Medulla oblongata (tissue), 1 donor: ENCODE measurements around the gene CALCOCO2.
A peak's percentile ranks its signal among the peaks of the same experiment; 100 is the strongest.

ENCODE experiments used
- DNase-seq: peaks from one replicate; pipeline ENCODE4 v3.0.0-alpha.2; 2015; ENCODE audit errors: extremely low spot score

The CALCOCO2 gene

GRCh38 chr17:48873209-48873608, 42.4 kb downstream of the CALCOCO2 start:
- no peak for DNase-seq

GRCh38 chr17:48873696-48874443, 43.0 kb downstream of the CALCOCO2 start:
- DNase-seq, result no peak

GRCh38 chr17:48878920-48879898, 48.4 kb downstream of the CALCOCO2 start:
- peak; percentile 80 for DNase-seq

GRCh38 chr17:48882272-48882671, 51.4 kb downstream of the CALCOCO2 start:
- DNase-seq, result no peak

GRCh38 chr17:48883171-48883570, 52.3 kb downstream of the CALCOCO2 start:
- no peak for DNase-seq

- DNase-seq, result no peak
These were observed 59.3 kb downstream of the CALCOCO2 start for GRCh38 chr17:48890086-48890485.

DNA sequence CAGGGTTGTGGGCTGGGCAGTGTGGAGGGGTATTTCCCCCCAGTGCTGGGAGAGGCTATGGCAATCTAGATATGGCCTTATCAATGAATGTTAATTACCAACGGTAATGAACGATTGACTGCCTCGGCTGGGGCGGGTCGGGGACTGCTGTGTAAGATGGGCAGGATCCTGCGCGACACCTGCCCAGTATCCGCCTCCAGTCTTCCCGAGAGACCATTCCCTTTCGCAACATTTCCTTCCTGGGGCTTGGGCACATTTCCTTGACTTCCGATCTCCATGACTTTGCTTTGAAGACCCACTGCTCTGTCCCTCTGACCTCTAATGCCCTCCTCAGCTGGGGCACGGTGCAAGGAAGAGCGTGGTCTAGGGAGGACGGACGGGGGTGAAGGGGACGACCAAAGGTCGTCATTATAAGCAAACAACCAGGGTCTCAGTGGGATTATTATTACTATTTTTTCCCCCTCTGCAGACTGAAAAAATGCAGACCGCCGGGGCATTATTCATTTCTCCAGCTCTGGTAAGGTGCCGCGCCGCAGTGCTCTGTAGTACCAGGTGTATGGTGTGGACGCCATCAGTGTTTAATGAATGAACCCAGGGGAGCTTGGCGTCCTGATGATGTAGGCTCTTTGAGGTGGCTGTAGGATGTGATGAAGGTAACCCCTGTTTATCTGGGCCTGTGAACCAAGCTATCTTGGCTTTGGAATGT, 62.3 kb downstream of the CALCOCO2 start:
- DNase-seq, result no peak

GRCh38 chr17:48893646-48894508, 63.0 kb downstream of the CALCOCO2 start:
- DNase-seq, result no peak

DNA sequence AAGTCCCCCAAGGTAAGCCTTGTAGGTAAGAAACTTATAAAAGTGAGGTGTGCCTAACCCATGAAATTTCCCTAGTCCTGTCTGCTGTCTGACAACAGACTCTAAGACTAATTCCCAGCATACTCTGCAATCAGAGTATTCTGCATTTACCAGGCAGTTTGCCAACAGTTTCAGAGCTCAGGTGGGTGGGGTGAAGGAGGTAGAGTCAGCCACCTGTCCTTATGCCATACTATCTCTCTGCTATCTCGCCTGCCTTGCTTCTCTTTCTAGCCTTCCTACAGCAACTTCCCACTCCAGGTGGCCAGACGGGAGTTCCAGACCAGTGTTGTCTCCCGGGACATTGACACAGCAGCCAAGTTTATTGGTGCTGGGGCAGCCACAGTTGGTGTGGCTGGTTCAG, 64.1 kb downstream of the CALCOCO2 start:
- no peak for DNase-seq

- DNase-seq, result no peak
These were observed 70.4 kb downstream of the CALCOCO2 start for GRCh38 chr17:48901241-48901640.

DNA sequence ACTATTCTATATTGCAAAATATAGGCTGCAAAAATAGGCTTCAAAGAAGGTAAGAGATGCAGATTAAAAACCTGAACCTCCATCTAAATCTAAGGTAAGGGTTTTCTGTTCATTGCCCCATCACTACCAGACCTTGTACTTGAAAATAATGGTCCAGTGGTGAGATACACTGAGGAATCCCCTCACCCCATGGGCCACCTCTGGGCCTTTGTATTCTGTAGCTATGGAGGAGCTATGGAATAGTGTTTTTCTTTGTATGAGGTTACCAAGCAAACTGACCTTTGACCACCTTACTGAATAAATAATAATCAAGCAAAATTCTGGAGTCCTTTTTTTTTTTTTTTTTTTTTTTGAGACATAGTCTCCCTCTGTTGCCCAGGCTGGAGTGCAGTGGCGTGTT, 72.6 kb downstream of the CALCOCO2 start:
- DNase-seq, result no peak

DNA sequence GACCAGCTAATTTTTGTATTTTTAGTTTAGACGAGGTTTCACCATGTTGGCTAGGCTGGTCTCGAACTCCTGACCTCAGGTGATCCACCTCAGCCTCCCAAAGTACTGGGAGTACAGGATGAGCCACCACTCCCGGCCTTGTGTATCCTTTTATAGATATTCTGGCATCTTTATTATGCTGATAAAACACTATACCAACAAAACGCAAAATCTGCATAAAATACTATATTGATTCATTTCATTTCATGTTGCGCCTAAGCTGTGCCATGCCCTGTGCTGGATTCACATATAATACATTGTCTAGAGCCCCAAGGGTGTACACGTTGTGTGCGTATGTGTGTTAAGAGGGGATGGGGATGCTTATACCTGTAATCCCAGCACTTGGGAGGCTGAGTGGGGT, 73.6 kb downstream of the CALCOCO2 start:
- no peak for DNase-seq

DNA sequence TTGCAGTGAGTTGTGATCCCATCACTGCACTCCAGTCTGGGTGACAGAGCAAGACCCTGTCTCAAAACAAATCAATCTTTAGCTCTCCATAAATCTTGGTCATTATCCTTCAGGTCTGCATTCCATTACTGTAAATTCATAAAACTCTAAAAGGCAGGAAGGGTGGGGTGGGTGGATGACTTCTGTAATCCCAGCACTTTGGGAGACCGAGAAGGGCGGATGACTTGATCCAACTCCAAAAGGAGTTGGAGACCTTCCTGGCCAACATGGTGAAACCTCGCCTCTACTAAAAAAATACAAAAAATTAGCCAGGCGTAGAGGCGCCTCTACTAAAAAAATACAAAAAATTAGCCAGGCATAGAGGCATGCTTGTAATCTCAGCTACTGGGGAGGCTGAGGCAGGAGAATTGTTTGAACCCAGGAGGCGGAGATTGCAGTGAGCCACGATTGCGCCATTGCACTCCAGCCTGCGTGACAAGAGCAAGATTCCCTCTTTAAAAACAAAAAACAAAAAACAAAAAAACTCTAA, 75.2 kb downstream of the CALCOCO2 start:
- DNase-seq, result no peak

DNA sequence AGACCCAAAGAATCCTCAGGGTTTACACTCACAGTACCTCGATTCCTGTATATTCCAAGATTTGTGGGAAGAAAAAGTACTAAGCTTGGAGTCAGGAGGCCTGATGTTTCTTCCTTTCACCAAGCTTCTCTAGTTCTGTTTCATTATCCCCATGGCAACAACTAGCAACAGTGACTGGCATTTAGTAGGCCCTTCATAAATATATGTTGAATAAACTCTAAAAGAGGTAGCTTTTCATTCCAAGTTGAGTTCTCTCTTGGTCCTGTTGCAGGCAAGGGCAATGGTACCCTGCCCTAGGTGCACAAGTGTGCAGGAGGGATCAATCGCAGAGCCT, 76.8 kb downstream of the CALCOCO2 start:
- no peak for DNase-seq

DNA sequence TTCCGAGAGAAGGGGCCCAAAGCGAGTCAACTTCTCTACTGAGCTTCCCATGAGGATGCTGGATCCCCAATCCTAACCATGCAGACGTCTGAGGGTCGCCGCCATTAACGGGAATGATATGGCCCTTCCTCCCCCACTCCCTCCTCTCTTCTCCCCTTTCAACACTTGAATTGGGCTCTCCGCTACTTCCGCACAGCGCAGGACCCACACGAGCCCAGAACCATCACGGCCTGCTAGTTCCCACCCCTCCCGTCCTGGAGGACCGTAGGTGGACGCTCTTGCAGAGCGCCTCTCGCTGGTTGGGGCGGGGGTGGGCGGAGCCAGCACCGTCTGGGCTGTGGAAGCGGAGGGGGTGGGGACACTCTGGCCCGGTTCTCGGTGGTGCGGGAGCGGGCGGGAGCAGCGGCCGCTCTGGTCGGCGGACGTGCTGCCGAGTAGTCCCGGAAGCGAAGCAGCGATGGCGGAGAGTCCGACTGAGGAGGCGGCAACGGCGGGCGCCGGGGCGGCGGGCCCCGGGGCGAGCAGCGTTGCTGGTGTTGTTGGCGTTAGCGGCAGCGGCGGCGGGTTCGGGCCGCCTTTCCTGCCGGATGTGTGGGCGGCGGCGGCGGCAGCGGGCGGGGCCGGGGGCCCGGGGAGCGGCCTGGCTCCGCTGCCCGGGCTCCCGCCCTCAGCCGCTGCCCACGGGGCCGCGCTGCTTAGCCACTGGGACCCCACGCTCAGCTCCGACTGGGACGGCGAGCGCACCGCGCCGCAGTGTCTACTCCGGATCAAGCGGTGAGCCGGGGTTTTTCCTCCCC, 77.4 kb downstream of the CALCOCO2 start, which contains the start of gene UBE2Z:
TSS of gene UBE2Z (plus strand) at position 361 of the 797 bp plus-strand sequence. CDS start at position 458, 97 bp downstream.
- DNase-seq, result peak; percentile 97

- peak; percentile 61 for DNase-seq
These were observed 78.1 kb downstream of the CALCOCO2 start for GRCh38 chr17:48908853-48909394.

DNA sequence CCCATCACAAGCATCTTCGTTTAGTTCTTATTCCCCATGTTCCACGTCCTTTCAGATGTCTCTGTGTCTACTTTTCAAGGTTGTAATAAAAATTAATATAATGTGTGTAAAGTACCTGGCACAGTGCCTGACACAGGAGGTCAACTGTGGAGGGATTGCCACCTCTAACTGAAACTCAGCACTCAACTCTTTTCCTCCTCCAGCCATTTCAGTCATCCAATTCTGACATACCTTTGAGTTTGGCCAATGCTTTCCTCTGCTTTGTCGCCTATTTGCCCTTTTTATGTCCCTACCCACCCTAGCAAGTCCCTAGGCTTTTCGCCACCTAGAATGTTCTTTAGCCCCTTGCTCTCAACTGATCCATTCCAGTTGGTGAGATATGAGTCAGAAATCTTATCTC, 78.9 kb downstream of the CALCOCO2 start:
- no peak for DNase-seq

GRCh38 chr17:48910370-48910769, 79.5 kb downstream of the CALCOCO2 start:
- DNase-seq, result peak; percentile 87

GRCh38 chr17:48912476-48912875, 81.6 kb downstream of the CALCOCO2 start:
- no peak for DNase-seq
